Thyroid gland (tissue), 4 donors: Measurements from ENCODE around the gene DHX58.

Source experiments
- CTCF ChIP-seq, 6 experiments: fragments of 200-600 bp in 3 of 6; fragments of 450-650 bp in 3 of 6; sonication (generic) in 3 of 6; IDR thresholded peaks; one replicate each; pipeline ENCODE4 v1.5.1; 2016 to 2019; ENCODE audit warnings: antibody characterized with exemption in 6 of 6, mild to moderate bottlenecking in 2 of 6, inconsistent platforms in 1 of 6, moderate library complexity in 1 of 6
- POLR2A ChIP-seq, 2 donors: fragments of 450-650 bp; IDR thresholded peaks; one replicate each; pipeline ENCODE4 v1.6.1; 2017; ENCODE audit warnings: antibody characterized with exemption in 2 of 2, mild to moderate bottlenecking in 2 of 2, moderate library complexity in 1 of 2

GRCh38 chr17:42055496-42055895, 57.0 kb downstream of the DHX58 start:
- TF ChIP-seq CTCF (IDR thresholded peaks at IDR 0.05) (no peak), POLR2A (IDR thresholded peaks at IDR 0.05) (no peak)
